Measurements from ENCODE around the gene CDH23.

The CDH23 gene

GRCh38 chr10:71406878-71407277, 10.2 kb downstream of the CDH23 start:
- DNase-seq: no peak
- in situ Hi-C loops (cut with HindIII; ENCODE audit: low pct_ligation_motif_present, low pct_unique_long_range_greater_than_20kb, low sequenced_read_pairs): no loop called here

GRCh38 chr10:71408436-71409225, 11.9 kb downstream of the CDH23 start:
- in situ Hi-C loops (cut with HindIII; ENCODE audit: low pct_ligation_motif_present, low pct_unique_long_range_greater_than_20kb, low sequenced_read_pairs): no loop called here
- DNase-seq: no peak

GRCh38 chr10:71409516-71410104, 12.9 kb downstream of the CDH23 start:
- in situ Hi-C loops (cut with HindIII; ENCODE audit: low pct_ligation_motif_present, low pct_unique_long_range_greater_than_20kb, low sequenced_read_pairs): no loop called here

GRCh38 chr10:71413581-71413980, 16.9 kb downstream of the CDH23 start:
- DNase-seq: no peak
- in situ Hi-C loops (cut with HindIII; ENCODE audit: low pct_ligation_motif_present, low pct_unique_long_range_greater_than_20kb, low sequenced_read_pairs): no loop called here

More at GRCh38 chr10:71409516-71410104, 12.9 kb downstream of the CDH23 start:
- DNase-seq: no peak

- no peak for DNase-seq
- in situ Hi-C loops (cut with HindIII; ENCODE audit: low pct_ligation_motif_present, low pct_unique_long_range_greater_than_20kb, low sequenced_read_pairs): no loop called here
Observed at GRCh38 chr10:71414359-71414758, 17.6 kb downstream of the CDH23 start.

GRCh38 chr10:71419002-71419540, 22.4 kb downstream of the CDH23 start:
- no peak for DNase-seq
- in situ Hi-C loops (cut with HindIII; ENCODE audit: low pct_ligation_motif_present, low pct_unique_long_range_greater_than_20kb, low sequenced_read_pairs): no loop called here

- in situ Hi-C loops (cut with HindIII; ENCODE audit: low pct_ligation_motif_present, low pct_unique_long_range_greater_than_20kb, low sequenced_read_pairs): no loop called here
Observed at GRCh38 chr10:71419750-71420149, 23.0 kb downstream of the CDH23 start.

GRCh38 chr10:71421075-71421434, 24.3 kb downstream of the CDH23 start:
- DNase-seq: no peak
- in situ Hi-C loops (cut with HindIII; ENCODE audit: low pct_ligation_motif_present, low pct_unique_long_range_greater_than_20kb, low sequenced_read_pairs): no loop called here

More at GRCh38 chr10:71419750-71420149, 23.0 kb downstream of the CDH23 start:
- DNase-seq: no peak

- DNase-seq: no peak
- in situ Hi-C loops (cut with HindIII; ENCODE audit: low pct_ligation_motif_present, low pct_unique_long_range_greater_than_20kb, low sequenced_read_pairs): no loop called here
Observed at GRCh38 chr10:71423250-71423649, 26.5 kb downstream of the CDH23 start.

GRCh38 chr10:71423901-71424300, 27.2 kb downstream of the CDH23 start:
- no peak for DNase-seq

GRCh38 chr10:71424496-71425194, 27.9 kb downstream of the CDH23 start:
- in situ Hi-C loops (cut with HindIII; ENCODE audit: low pct_ligation_motif_present, low pct_unique_long_range_greater_than_20kb, low sequenced_read_pairs): no loop called here
- no peak for DNase-seq

More at GRCh38 chr10:71423901-71424300, 27.2 kb downstream of the CDH23 start:
- in situ Hi-C loops (cut with HindIII; ENCODE audit: low pct_ligation_motif_present, low pct_unique_long_range_greater_than_20kb, low sequenced_read_pairs): no loop called here

- in situ Hi-C loops (cut with HindIII; ENCODE audit: low pct_ligation_motif_present, low pct_unique_long_range_greater_than_20kb, low sequenced_read_pairs): no loop called here
- DNase-seq: no peak
Observed at GRCh38 chr10:71426058-71426605, 29.4 kb downstream of the CDH23 start.

GRCh38 chr10:71427246-71427645, 30.5 kb downstream of the CDH23 start:
- in situ Hi-C loops (cut with HindIII; ENCODE audit: low pct_ligation_motif_present, low pct_unique_long_range_greater_than_20kb, low sequenced_read_pairs): no loop called here
- no peak for DNase-seq

- DNase-seq: no peak
Observed at GRCh38 chr10:71429304-71429703, 32.6 kb downstream of the CDH23 start.

GRCh38 chr10:71429929-71430328, 33.2 kb downstream of the CDH23 start:
- in situ Hi-C loops (cut with HindIII; ENCODE audit: low pct_ligation_motif_present, low pct_unique_long_range_greater_than_20kb, low sequenced_read_pairs): no loop called here
- no peak for DNase-seq

More at GRCh38 chr10:71429304-71429703, 32.6 kb downstream of the CDH23 start:
- in situ Hi-C loops (cut with HindIII; ENCODE audit: low pct_ligation_motif_present, low pct_unique_long_range_greater_than_20kb, low sequenced_read_pairs): no loop called here

- in situ Hi-C loops (cut with HindIII; ENCODE audit: low pct_ligation_motif_present, low pct_unique_long_range_greater_than_20kb, low sequenced_read_pairs): no loop called here
- DNase-seq: no peak
Observed at GRCh38 chr10:71431239-71432100, 34.8 kb downstream of the CDH23 start.

GRCh38 chr10:71432101-71432905, 35.6 kb downstream of the CDH23 start:
- in situ Hi-C loops (cut with HindIII; ENCODE audit: low pct_ligation_motif_present, low pct_unique_long_range_greater_than_20kb, low sequenced_read_pairs): no loop called here
- DNase-seq: no peak

Data from ACHN (cell line).